Measurements from ENCODE around the gene EMID1. TPM values are rescaled to one million over a fixed set of nuclear protein-coding genes. Genes with fewer than 3 reads are reported as not detected.

The EMID1 gene
- total RNA-seq, 1 experiment from 2014 or later = 5.4 TPM

GRCh38 chr22:29292379-29292778 is 86.7 kb downstream of the EMID1 start:
- Histone ChIP-seq H3K23ac (ENCODE audit: insufficient read length, low read depth, low read length) (no peak overlapping the region), H4K5ac (ENCODE audit: insufficient read length, low read depth, low read length) (no peak overlapping the region), H3K9ac (ENCODE audit: extremely low read depth, insufficient read length, low read length) (no peak overlapping the region), H2AFZ (ENCODE audit: low read length) (no peak overlapping the region), H4K20me1 (ENCODE audit: control insufficient read depth, insufficient read depth, insufficient read length) (no peaks in the 10 kb centered on the region), H3K27me3 (ENCODE audit: insufficient read depth, low read length) (no peaks in the 10 kb centered on the region), H3K18ac (ENCODE audit: insufficient read length, low read depth, low read length) (no peak overlapping the region), H3K56ac (ENCODE audit: insufficient read length, low read depth, low read length) (no peak overlapping the region), H3K79me2 (ENCODE audit: insufficient read depth, low read length) (no peaks in the 10 kb centered on the region), H4K8ac (replicated peaks; ENCODE audit: insufficient read length, low read depth, low read length) (no peak overlapping the region), H3K4me2 (ENCODE audit: insufficient read depth, insufficient read length, low read length) (no peak overlapping the region), H2BK120ac (ENCODE audit: low read depth, low read length, poor library complexity, severe bottlenecking) (no peak overlapping the region), H3K4me1 (ENCODE audit: insufficient read depth, low read length) (no peaks in the 10 kb centered on the region), H2BK12ac (ENCODE audit: insufficient read length, low read depth, low read length) (no peak overlapping the region), H3K4ac (ENCODE audit: low read depth, low read length) (no peak overlapping the region), H2BK15ac (ENCODE audit: low read depth, low read length) (no peak overlapping the region), H3T11ph (ENCODE audit: low read length) (no peak overlapping the region), H3K79me1 (ENCODE audit: insufficient read depth, low read depth, low read length, poor library complexity, severe bottlenecking) (no peaks in the 10 kb centered on the region), H3K23me2 (ENCODE audit: insufficient read length, low read depth, low read length, poor library complexity, severe bottlenecking) (no peaks in the 10 kb centered on the region), H3K9me3 (ENCODE audit: control insufficient read depth, low read depth, low read length) (no peaks in the 10 kb centered on the region), H3K14ac (ENCODE audit: insufficient read depth, low read length) (no peak overlapping the region), H2AK5ac (ENCODE audit: insufficient read length, low read length) (no peak overlapping the region), H4K91ac (ENCODE audit: insufficient read length, low read depth, low read length) (no peak overlapping the region), H2BK5ac (ENCODE audit: insufficient read length, low read length) (no peak overlapping the region), H3K27ac (ENCODE audit: insufficient read length, low read depth, low read length) (no peak overlapping the region), H2BK20ac (ENCODE audit: low read depth, low read length, poor library complexity, severe bottlenecking) (no peak overlapping the region)
- Mint-ChIP-seq H3K27ac (no peak overlapping the region), H3K4me1 (peaks cover 0 to 7% of the 10 kb centered on the region in 2 experiments; a peak in 1 of 4 replicates), H3K36me3 (ENCODE audit: insufficient read depth in 1 of 3, low read depth in 3 of 3) (peaks cover 69 to 99% (median 96%) of the 10 kb centered on the region in 3 experiments), H3K4me3 (no peak overlapping the region), H3K27me3 (ENCODE audit: low read depth) (no peaks in the 10 kb centered on the region), H3K9me3 (no peaks in the 10 kb centered on the region)
- no peak for TF ChIP-seq CTCF (conservative IDR thresholded peaks at IDR 0.05)
- DNase-seq = no peak

Data from H9 (cell line).